ENCODE data around the gene ZNF14.

DNA sequence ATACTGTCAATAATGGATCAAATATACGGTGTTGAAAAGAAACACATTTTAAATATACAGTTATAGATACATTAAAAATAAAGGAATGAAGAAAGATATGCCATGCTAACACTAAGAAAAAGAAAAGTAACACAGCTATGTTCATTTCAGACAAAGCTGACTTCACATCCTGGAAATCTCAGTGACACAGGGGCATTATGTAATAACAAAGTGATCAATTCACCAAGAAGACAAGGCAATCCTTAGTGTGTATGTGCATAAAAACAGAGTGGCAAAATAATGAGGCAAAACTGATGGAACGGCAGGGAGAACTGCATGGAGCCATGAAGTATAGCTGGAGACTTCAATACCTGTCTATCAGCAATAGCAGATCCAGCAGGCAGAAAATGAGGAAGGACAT lies 13.1 kb downstream of the ZNF14 start:
- TF ChIP-seq, protein P1, sequence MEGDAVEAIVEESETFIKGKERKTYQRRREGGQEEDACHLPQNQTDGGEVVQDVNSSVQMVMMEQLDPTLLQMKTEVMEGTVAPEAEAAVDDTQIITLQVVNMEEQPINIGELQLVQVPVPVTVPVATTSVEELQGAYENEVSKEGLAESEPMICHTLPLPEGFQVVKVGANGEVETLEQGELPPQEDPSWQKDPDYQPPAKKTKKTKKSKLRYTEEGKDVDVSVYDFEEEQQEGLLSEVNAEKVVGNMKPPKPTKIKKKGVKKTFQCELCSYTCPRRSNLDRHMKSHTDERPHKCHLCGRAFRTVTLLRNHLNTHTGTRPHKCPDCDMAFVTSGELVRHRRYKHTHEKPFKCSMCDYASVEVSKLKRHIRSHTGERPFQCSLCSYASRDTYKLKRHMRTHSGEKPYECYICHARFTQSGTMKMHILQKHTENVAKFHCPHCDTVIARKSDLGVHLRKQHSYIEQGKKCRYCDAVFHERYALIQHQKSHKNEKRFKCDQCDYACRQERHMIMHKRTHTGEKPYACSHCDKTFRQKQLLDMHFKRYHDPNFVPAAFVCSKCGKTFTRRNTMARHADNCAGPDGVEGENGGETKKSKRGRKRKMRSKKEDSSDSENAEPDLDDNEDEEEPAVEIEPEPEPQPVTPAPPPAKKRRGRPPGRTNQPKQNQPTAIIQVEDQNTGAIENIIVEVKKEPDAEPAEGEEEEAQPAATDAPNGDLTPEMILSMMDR (IDR thresholded peaks at IDR 0.05): no peak
- no peak for TF ChIP-seq POLR2A (IDR thresholded peaks at IDR 0.05)
